ENCODE results near the gene DPP10. TPM values are rescaled to one million over a fixed set of nuclear protein-coding genes. Genes with fewer than 3 reads are reported as not detected.

DPP10 gene
- total RNA-seq, 1 donor from 2014 or later, result 2.4 TPM

GRCh38 chr2:115558725-115559124 lies 1116.3 kb downstream of the DPP10 start:
- TF ChIP-seq, protein P1, sequence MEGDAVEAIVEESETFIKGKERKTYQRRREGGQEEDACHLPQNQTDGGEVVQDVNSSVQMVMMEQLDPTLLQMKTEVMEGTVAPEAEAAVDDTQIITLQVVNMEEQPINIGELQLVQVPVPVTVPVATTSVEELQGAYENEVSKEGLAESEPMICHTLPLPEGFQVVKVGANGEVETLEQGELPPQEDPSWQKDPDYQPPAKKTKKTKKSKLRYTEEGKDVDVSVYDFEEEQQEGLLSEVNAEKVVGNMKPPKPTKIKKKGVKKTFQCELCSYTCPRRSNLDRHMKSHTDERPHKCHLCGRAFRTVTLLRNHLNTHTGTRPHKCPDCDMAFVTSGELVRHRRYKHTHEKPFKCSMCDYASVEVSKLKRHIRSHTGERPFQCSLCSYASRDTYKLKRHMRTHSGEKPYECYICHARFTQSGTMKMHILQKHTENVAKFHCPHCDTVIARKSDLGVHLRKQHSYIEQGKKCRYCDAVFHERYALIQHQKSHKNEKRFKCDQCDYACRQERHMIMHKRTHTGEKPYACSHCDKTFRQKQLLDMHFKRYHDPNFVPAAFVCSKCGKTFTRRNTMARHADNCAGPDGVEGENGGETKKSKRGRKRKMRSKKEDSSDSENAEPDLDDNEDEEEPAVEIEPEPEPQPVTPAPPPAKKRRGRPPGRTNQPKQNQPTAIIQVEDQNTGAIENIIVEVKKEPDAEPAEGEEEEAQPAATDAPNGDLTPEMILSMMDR (IDR thresholded peaks at IDR 0.05; ENCODE audit: insufficient read depth, low read length, poor library complexity, severe bottlenecking), result no peak
- Histone ChIP-seq H3K4me3 (ENCODE audit: low read depth, low read length) (no peak overlapping the region), H3K27me3 (ENCODE audit: control insufficient read depth, insufficient read depth, low read length) (no peaks in the 10 kb centered on the region), H3K36me3 (ENCODE audit: control insufficient read depth, insufficient read depth, low read length) (no peaks in the 10 kb centered on the region)
- no peak for DNase-seq (ENCODE audit: low read depth)

DNA sequence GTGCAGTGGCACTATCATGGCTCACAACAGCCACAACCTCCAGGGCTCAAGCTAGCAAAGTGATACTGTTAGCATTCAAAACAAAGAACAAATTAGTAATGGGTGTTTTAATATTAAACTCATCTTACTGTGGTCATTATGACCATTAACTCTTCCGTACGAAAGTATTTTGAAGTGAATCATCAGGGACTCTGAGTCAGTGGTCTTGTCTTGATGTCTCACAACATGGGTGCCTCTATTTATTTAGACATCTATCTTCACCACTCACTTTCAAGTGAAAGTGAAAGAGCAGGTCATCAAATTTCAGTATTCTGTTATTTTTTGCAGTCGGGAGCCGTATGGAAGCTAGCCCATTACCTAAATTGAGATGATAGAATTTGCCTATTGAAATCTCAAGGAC lies 1118.2 kb downstream of the DPP10 start:
- TF ChIP-seq, protein P1 (IDR thresholded peaks at IDR 0.05; ENCODE audit: insufficient read depth, low read length, poor library complexity, severe bottlenecking), result no peak
- no peak overlapping the region for H3K4me3 ChIP-seq (ENCODE audit: low read depth, low read length)
- DNase-seq (ENCODE audit: low read depth), result peak; percentile 69

DNA sequence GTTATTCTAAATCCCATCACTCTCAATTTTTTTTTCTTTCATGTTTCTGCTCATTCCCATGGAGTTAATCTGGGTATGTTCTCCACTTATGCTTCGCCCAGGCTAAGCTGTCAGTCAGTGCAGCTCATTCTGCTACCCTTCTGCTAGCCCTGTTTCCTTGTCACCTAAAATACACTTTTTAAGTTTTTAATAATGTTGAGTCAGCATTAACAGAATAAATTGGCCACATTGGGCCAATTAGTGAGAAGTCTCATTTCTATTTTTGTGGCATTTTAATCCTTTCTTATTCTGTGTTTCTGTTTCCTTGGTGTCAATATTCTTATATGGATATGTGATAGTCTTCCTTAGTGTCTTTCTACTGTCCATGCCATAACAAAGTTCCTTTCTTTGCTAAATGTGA lies 1126.2 kb downstream of the DPP10 start:
- Histone ChIP-seq H3K36me3 (ENCODE audit: control insufficient read depth, insufficient read depth, low read length) (no peaks in the 10 kb centered on the region), H3K4me3 (ENCODE audit: low read depth, low read length) (no peak overlapping the region), H3K27me3 (ENCODE audit: control insufficient read depth, insufficient read depth, low read length) (no peaks in the 10 kb centered on the region)
- TF ChIP-seq, protein P1 (IDR thresholded peaks at IDR 0.05; ENCODE audit: insufficient read depth, low read length, poor library complexity, severe bottlenecking), result no peak
- no peak for DNase-seq (ENCODE audit: low read depth)

More for the DNA sequence above, 1118.2 kb downstream of the DPP10 start:
- H3K36me3 ChIP-seq (ENCODE audit: control insufficient read depth, insufficient read depth, low read length), result no peaks in the 10 kb centered on the region
- H3K27me3 ChIP-seq (ENCODE audit: control insufficient read depth, insufficient read depth, low read length), result no peaks in the 10 kb centered on the region

- DNase-seq (ENCODE audit: low read depth), result no peak
- no peaks in the 10 kb centered on the region for H3K27me3 ChIP-seq (ENCODE audit: control insufficient read depth, insufficient read depth, low read length)
- TF ChIP-seq, protein P1 (IDR thresholded peaks at IDR 0.05; ENCODE audit: insufficient read depth, low read length, poor library complexity, severe bottlenecking), result no peak
- H3K4me3 ChIP-seq (ENCODE audit: low read depth, low read length), result no peak overlapping the region
- no peaks in the 10 kb centered on the region for H3K36me3 ChIP-seq (ENCODE audit: control insufficient read depth, insufficient read depth, low read length)
Measured at GRCh38 chr2:115569547-115569946, 1127.1 kb downstream of the DPP10 start.

DNA sequence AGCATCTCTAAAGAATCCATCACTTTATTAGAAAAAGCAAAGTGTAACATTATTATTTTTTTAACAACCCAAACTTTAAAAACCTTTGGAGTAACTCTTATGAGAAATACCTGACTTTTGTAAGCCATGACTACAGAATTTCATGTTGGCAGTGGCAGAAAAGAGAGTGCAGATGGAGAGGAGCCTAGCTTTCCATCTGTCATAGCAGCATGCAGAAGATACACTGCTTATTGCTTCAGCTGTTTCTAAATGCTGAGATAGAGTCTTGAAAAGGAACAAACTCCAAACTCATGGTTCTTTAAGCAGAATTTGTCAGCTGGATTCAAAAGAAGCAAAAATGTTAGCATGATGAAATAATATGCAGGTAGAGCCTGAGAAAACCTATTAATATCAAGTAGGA lies 1130.3 kb downstream of the DPP10 start:
- Histone ChIP-seq H3K27me3 (ENCODE audit: control insufficient read depth, insufficient read depth, low read length) (no peaks in the 10 kb centered on the region), H3K36me3 (ENCODE audit: control insufficient read depth, insufficient read depth, low read length) (no peaks in the 10 kb centered on the region), H3K4me3 (ENCODE audit: low read depth, low read length) (no peak overlapping the region)
- TF ChIP-seq, protein P1 (IDR thresholded peaks at IDR 0.05; ENCODE audit: insufficient read depth, low read length, poor library complexity, severe bottlenecking), result no peak
- DNase-seq (ENCODE audit: low read depth), result no peak

- Histone ChIP-seq H3K4me3 (ENCODE audit: low read depth, low read length) (no peak overlapping the region), H3K36me3 (ENCODE audit: control insufficient read depth, insufficient read depth, low read length) (no peaks in the 10 kb centered on the region), H3K27me3 (ENCODE audit: control insufficient read depth, insufficient read depth, low read length) (no peaks in the 10 kb centered on the region)
- no peak for DNase-seq (ENCODE audit: low read depth)
- TF ChIP-seq, protein P1 (IDR thresholded peaks at IDR 0.05; ENCODE audit: insufficient read depth, low read length, poor library complexity, severe bottlenecking), result no peak
Measured at GRCh38 chr2:115573756-115574155, 1131.3 kb downstream of the DPP10 start.
